ENCODE data around the gene JAK1. TPM values are rescaled to one million over a fixed set of nuclear protein-coding genes. Genes with fewer than 3 reads are reported as not detected.
A peak's percentile ranks its signal among the peaks of the same experiment; 100 is the strongest.

JAK1 gene
- total RNA-seq, 6 experiments from 2014 or later: 48.0 to 71.6 (median 66.5) TPM

- DNase-seq (no peak), ATAC-seq (no peak)
- Histone ChIP-seq H3K9me3 (no peaks in the 10 kb centered on the region), H3K4me3 (no peak overlapping the region), H3K4me1 (no peaks in the 10 kb centered on the region), H3K36me3 (peaks cover 0 to 34% (median 16%) of the 10 kb centered on the region in 4 donors), H3K27ac (no peak overlapping the region), H3K27me3 (no peaks in the 10 kb centered on the region)
- intact Hi-C loops (cut with DNase I): no loop called here
- WGBS (ENCODE audit: insufficient coverage, low coverage, low lambda C conversion rate, missing lambda C conversion rate): 73% methylated on average over 8 of the region's 12 CpGs
- no peak for TF ChIP-seq POLR2A (IDR thresholded peaks at IDR 0.05)
- no peak for TF ChIP-seq CTCF (IDR thresholded peaks at IDR 0.05)
These were observed 87.3 kb downstream of the JAK1 start for GRCh38 chr1:64878931-64879611.

DNA sequence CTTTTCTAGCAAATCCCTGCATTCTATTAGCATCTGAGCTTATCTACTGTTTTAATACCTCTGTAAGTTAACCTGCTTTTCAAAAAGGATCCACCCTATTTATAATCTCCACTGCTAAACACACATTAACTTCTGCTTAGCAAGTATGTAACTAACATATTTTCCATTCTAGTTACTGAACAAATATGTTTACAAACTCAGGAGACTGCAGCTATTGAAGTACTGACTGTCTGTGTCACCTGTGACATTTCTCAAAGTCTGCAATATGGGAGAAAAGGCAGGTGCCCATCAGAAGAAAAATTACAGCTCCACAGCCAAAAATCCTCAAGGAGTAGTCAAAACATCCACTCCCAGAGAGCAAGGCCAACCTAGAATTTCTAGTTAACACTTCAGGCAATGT, 88.3 kb downstream of the JAK1 start:
- TF ChIP-seq CTCF (IDR thresholded peaks at IDR 0.05): no peak
- Histone ChIP-seq H3K4me3 (no peak overlapping the region), H3K27me3 (no peaks in the 10 kb centered on the region), H3K36me3 (peaks cover 0 to 43% (median 15%) of the 10 kb centered on the region in 4 donors), H3K27ac (no peak overlapping the region), H3K4me1 (no peaks in the 10 kb centered on the region), H3K9me3 (no peaks in the 10 kb centered on the region)
- DNase-seq: no peak
- no peak for ATAC-seq
- intact Hi-C loops (cut with DNase I): no loop called here

DNA sequence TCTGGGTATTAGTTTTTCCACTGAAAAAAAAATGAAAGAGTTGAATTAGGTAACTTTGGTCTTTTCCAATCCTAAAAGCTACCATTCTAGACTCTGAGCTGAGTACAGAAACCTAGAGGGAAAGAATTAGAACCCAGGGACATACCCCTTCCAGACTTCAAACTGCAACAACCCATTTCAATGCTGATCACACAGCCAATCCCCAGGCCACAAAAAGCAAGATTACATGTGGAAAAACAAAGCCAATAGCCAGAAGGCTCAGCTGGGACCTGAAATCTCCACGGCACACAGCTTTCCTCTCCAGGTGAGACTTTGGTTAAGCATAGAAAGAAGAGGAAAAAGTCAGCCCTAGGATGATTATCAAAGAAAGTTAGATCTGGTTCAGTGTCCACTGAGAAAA, 88.8 kb downstream of the JAK1 start:
- no peak overlapping the region for H3K27ac ChIP-seq
- 100% methylated on average over 1 of the region's 1 CpG for WGBS (ENCODE audit: insufficient coverage, low coverage, low lambda C conversion rate, missing lambda C conversion rate)
- ATAC-seq (no peak), DNase-seq (no peak)
- no peak for TF ChIP-seq CTCF (IDR thresholded peaks at IDR 0.05)
- no peak for TF ChIP-seq POLR2A (IDR thresholded peaks at IDR 0.05)
- no peaks in the 10 kb centered on the region for H3K9me3 ChIP-seq
- H3K27me3 ChIP-seq: no peaks in the 10 kb centered on the region
- no peaks in the 10 kb centered on the region for H3K4me1 ChIP-seq
- H3K36me3 ChIP-seq: peaks cover 0 to 48% (median 13%) of the 10 kb centered on the region in 4 donors
- intact Hi-C loops (cut with DNase I): no loop called here
- H3K4me3 ChIP-seq: no peak overlapping the region

DNA sequence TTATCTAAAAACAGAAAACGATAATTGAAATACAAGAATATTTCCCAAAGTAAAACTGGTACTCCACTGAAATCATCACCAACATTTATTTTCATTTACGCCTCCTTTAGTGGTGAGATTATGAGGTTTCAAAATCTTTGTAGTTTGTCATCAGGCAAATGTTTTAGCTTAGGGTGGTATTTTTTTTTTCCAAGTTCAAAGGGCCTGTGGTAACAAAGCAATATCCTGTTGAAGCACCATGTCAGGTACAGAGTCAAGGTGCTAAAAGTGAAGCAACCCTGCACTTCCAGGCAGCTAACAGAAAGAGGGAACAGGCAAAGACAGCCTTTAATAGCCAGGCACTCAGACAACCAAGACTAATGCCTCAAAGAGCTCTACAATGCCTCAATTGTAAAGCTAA, 89.2 kb downstream of the JAK1 start:
- intact Hi-C loops (cut with DNase I): no loop called here
- ATAC-seq: peak in 2 of 4 donors; percentile 13 to 19
- H3K36me3 ChIP-seq: peaks cover 0 to 53% (median 13%) of the 10 kb centered on the region in 4 donors
- H3K27me3 ChIP-seq: no peaks in the 10 kb centered on the region
- H3K4me3 ChIP-seq: no peak overlapping the region
- DNase-seq: no peak
- no peak overlapping the region for H3K27ac ChIP-seq
- 73% methylated on average over 2 of the region's 2 CpGs for WGBS (ENCODE audit: insufficient coverage, low coverage, low lambda C conversion rate, missing lambda C conversion rate)
- no peak for TF ChIP-seq POLR2A (IDR thresholded peaks at IDR 0.05)
- TF ChIP-seq CTCF (IDR thresholded peaks at IDR 0.05): no peak
- no peaks in the 10 kb centered on the region for H3K9me3 ChIP-seq
- H3K4me1 ChIP-seq: no peaks in the 10 kb centered on the region

DNA sequence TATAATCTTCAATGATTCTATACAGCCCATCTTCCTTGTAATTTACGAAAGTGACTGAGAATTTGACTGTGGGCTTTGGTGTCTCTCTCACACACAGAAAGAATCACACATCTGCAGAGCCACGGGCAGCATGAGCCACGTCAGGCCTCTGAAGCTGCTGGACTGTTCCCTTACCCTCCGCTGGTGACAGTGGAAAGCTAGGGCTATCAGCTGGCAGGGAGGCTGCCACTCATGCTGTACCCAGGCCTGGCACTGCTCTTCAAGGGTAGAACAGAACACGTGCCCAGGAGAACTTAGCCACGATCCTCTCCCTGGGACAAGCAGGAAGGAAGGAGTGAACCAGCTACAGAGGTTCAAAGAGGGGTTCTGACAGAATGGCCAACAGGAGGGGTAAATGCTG, 90.7 kb downstream of the JAK1 start:
- no peak for TF ChIP-seq CTCF (IDR thresholded peaks at IDR 0.05)
- no peak for TF ChIP-seq POLR2A (IDR thresholded peaks at IDR 0.05)
- no peaks in the 10 kb centered on the region for H3K9me3 ChIP-seq
- peaks cover 0 to 66% (median 9%) of the 10 kb centered on the region in 4 donors for H3K36me3 ChIP-seq
- ATAC-seq (peak in 1 of 4 donors; percentile 15), DNase-seq (no peak)
- no peak overlapping the region for H3K4me3 ChIP-seq
- no peaks in the 10 kb centered on the region for H3K4me1 ChIP-seq
- no peaks in the 10 kb centered on the region for H3K27me3 ChIP-seq
- WGBS (ENCODE audit: insufficient coverage, low coverage, low lambda C conversion rate, missing lambda C conversion rate): 90% methylated on average over 4 of the region's 6 CpGs
- intact Hi-C loops (cut with DNase I): no loop called here
- no peak overlapping the region for H3K27ac ChIP-seq
